ENCODE results near the gene EHD1.

The EHD1 gene

GRCh38 chr11:64909653-64910343 is 31.4 kb upstream of the EHD1 start:
- DNase-seq (ENCODE audit: low read depth), result no peak

- DNase-seq (ENCODE audit: low read depth), result no peak
Observed at GRCh38 chr11:64908766-64909165, 30.3 kb upstream of the EHD1 start.

GRCh38 chr11:64906314-64906635 is 27.9 kb upstream of the EHD1 start:
- DNase-seq (ENCODE audit: low read depth), result no peak

GRCh38 chr11:64905516-64906313 is 27.3 kb upstream of the EHD1 start:
- no peak for DNase-seq (ENCODE audit: low read depth)

GRCh38 chr11:64903291-64903833 is 24.9 kb upstream of the EHD1 start:
- no peak for DNase-seq (ENCODE audit: low read depth)

- DNase-seq (ENCODE audit: low read depth), result no peak
Observed at GRCh38 chr11:64902102-64902900, 23.9 kb upstream of the EHD1 start.

- no peak for DNase-seq (ENCODE audit: low read depth)
Observed at GRCh38 chr11:64900774-64901173, 22.4 kb upstream of the EHD1 start.

- no peak for DNase-seq (ENCODE audit: low read depth)
Observed at GRCh38 chr11:64900263-64900678, 21.9 kb upstream of the EHD1 start.

GRCh38 chr11:64898541-64898940 is 20.1 kb upstream of the EHD1 start:
- DNase-seq (ENCODE audit: low read depth), result no peak

- DNase-seq (ENCODE audit: low read depth), result no peak
Observed at GRCh38 chr11:64898076-64898445, 19.6 kb upstream of the EHD1 start.

- no peak for DNase-seq (ENCODE audit: low read depth)
Observed at GRCh38 chr11:64897381-64898075, 19.1 kb upstream of the EHD1 start.

- DNase-seq (ENCODE audit: low read depth), result no peak
Observed at GRCh38 chr11:64896448-64897022, 18.1 kb upstream of the EHD1 start.

- DNase-seq (ENCODE audit: low read depth), result no peak
Observed at GRCh38 chr11:64894812-64895452, 16.5 kb upstream of the EHD1 start.

- DNase-seq (ENCODE audit: low read depth), result no peak
Observed at GRCh38 chr11:64894070-64894811, 15.8 kb upstream of the EHD1 start.

- no peak for DNase-seq (ENCODE audit: low read depth)
Observed at GRCh38 chr11:64893194-64894069, 15.0 kb upstream of the EHD1 start.

GRCh38 chr11:64892838-64893193 is 14.4 kb upstream of the EHD1 start:
- no peak for DNase-seq (ENCODE audit: low read depth)

GRCh38 chr11:64892411-64892831 is 14.0 kb upstream of the EHD1 start:
- no peak for DNase-seq (ENCODE audit: low read depth)

- no peak for DNase-seq (ENCODE audit: low read depth)
Observed at GRCh38 chr11:64891880-64892279, 13.5 kb upstream of the EHD1 start.

- DNase-seq (ENCODE audit: low read depth), result no peak
Observed at GRCh38 chr11:64891215-64891848, 12.9 kb upstream of the EHD1 start.
